KMS-11 (cell line): ENCODE measurements around the gene GXYLT1.

Experiments
- H2AFZ ChIP-seq: fragments of 200-600 bp; sonication (generic); 2 replicates; pipeline ENCODE4 v1.6.1; 2016; ENCODE audit warnings: antibody characterized with exemption, mixed run types, low read depth
- H3K27ac ChIP-seq: fragments of 200-600 bp; sonication (generic); 2 replicates; pipeline ENCODE4 v1.6.1; 2016; ENCODE audit warnings: mild to moderate bottlenecking, mixed run types
- H3K27me3 ChIP-seq: fragments of 200-600 bp; sonication (generic); 2 replicates; pipeline ENCODE4 v1.6.1; 2017; ENCODE audit warnings: mild to moderate bottlenecking, low read depth, mixed run types, moderate library complexity; ENCODE audit not compliant: insufficient read depth
- H3K36me3 ChIP-seq: fragments of 200-600 bp; sonication (generic); 2 replicates; pipeline ENCODE4 v1.6.1; 2017; ENCODE audit warnings: mild to moderate bottlenecking, mixed run types; ENCODE audit not compliant: insufficient read depth
- H3K4me1 ChIP-seq: fragments of 200-600 bp; sonication (generic); 2 replicates; pipeline ENCODE4 v1.6.1; 2016; ENCODE audit warnings: mild to moderate bottlenecking, low read depth, mixed run types; ENCODE audit not compliant: poor library complexity, severe bottlenecking
- H3K4me2 ChIP-seq: fragments of 200-600 bp; sonication (generic); 2 replicates; pipeline ENCODE4 v1.7.0; 2016; ENCODE audit warnings: mild to moderate bottlenecking, mixed run types
- H3K4me3 ChIP-seq: fragments of 200-600 bp; sonication (generic); IDR thresholded peaks from 2 replicates; pipeline ENCODE4 v1.6.1; 2017; ENCODE audit warnings: low read depth, low read length, mixed read lengths; ENCODE audit not compliant: insufficient read depth
- H3K79me2 ChIP-seq: fragments of 200-600 bp; sonication (generic); 2 replicates; pipeline ENCODE4 v1.6.1; 2016; ENCODE audit warnings: low read depth, mixed run types; ENCODE audit not compliant: insufficient read depth
- H3K9ac ChIP-seq: fragments of 200-600 bp; sonication (generic); 2 replicates; pipeline ENCODE4 v1.6.1; 2016; ENCODE audit warnings: mild to moderate bottlenecking, mixed run types
- H4K20me1 ChIP-seq: fragments of 200-600 bp; sonication (generic); 2 replicates; pipeline ENCODE4 v1.6.1; 2016; ENCODE audit warnings: mild to moderate bottlenecking, mixed run types; ENCODE audit not compliant: insufficient read depth
- TF ChIP-seq, protein P1 (sequence below): fragments of 200-600 bp; sonication (generic); conservative IDR thresholded peaks from 2 replicates; pipeline ENCODE4 v1.6.1; 2017; ENCODE audit warnings: low read depth, mild to moderate bottlenecking, antibody characterized with exemption, low read length, moderate library complexity, mixed read lengths

The GXYLT1 gene

DNA sequence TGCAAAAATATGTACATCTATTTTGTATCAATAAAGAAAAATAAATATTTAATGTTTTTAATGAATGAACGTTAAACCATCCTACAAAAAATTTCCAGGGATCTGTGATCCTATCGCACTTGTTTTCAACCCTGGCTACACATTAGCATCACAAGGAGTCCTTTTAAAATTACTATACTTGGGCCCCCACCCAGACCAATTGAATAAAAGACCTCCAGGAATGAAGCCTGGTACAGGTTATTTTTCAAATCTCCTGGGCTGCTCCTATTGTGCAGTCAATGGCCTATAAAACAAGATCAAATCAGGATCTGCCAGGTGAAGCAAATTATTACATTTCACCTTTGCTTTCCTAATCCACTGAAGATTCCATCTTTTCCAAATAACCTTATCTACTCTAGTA is 33.4 kb upstream of the GXYLT1 start:
- no peaks in the 10 kb centered on the region for H3K27me3 ChIP-seq
- no peaks in the 10 kb centered on the region for H3K36me3 ChIP-seq
- H3K4me2 ChIP-seq: no peak overlapping the region
- H3K4me3 ChIP-seq: no peak overlapping the region
- no peaks in the 10 kb centered on the region for H3K79me2 ChIP-seq
- H3K4me1 ChIP-seq: no peaks in the 10 kb centered on the region
- H4K20me1 ChIP-seq: no peaks in the 10 kb centered on the region
- TF ChIP-seq, protein P1, sequence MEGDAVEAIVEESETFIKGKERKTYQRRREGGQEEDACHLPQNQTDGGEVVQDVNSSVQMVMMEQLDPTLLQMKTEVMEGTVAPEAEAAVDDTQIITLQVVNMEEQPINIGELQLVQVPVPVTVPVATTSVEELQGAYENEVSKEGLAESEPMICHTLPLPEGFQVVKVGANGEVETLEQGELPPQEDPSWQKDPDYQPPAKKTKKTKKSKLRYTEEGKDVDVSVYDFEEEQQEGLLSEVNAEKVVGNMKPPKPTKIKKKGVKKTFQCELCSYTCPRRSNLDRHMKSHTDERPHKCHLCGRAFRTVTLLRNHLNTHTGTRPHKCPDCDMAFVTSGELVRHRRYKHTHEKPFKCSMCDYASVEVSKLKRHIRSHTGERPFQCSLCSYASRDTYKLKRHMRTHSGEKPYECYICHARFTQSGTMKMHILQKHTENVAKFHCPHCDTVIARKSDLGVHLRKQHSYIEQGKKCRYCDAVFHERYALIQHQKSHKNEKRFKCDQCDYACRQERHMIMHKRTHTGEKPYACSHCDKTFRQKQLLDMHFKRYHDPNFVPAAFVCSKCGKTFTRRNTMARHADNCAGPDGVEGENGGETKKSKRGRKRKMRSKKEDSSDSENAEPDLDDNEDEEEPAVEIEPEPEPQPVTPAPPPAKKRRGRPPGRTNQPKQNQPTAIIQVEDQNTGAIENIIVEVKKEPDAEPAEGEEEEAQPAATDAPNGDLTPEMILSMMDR: no peak
- no peak overlapping the region for H3K27ac ChIP-seq
- no peak overlapping the region for H3K9ac ChIP-seq
- no peak overlapping the region for H2AFZ ChIP-seq

DNA sequence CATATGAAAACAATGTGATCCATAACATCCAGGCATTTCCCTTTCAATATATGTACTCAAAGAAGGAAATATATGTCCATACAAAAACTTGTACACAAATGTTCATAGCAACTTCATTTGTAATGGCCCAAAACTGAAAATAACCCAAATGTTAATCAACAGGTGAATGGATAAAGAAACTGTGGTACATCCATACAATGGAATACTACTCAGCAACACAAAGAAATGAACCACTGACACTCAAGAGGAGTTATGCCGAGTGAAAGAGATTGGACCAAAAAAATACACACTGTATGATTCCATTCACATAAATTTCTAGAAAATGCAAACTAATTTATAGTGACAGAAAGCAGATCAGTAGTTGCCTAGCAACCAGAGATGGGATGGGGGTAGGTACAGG is 30.3 kb upstream of the GXYLT1 start:
- Histone ChIP-seq H3K27me3 (no peaks in the 10 kb centered on the region), H4K20me1 (no peaks in the 10 kb centered on the region), H3K27ac (no peak overlapping the region), H3K36me3 (no peaks in the 10 kb centered on the region), H2AFZ (no peak overlapping the region), H3K79me2 (no peaks in the 10 kb centered on the region), H3K9ac (no peak overlapping the region), H3K4me3 (no peak overlapping the region), H3K4me2 (no peak overlapping the region), H3K4me1 (no peaks in the 10 kb centered on the region)
- TF ChIP-seq, protein P1: no peak

DNA sequence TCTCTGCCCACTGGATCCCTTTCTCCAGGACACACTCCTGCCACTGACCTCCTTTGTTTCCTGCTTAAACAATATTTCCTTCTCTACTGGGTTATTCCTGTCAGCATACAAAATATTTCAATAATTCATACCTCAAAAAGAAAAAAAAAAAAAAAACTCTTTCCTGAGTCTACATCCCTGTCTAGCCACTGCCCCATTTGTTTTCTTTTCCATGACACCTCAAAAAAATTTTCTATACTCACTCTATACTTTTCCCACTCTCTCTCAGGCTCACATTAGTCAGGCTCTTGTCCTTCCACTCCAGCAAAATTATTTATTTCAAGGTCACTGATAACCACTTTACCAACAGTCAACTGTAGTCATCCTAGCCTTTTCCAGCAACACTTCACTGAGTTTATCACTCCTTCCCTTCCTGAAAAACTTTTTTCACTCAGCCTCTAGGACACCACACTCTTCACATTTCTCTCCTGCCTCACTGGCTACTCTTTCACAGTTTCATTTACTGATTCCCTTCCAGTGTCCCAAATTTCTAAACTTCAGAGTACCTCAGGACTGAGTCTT is 29.4 kb upstream of the GXYLT1 start:
- Histone ChIP-seq H3K79me2 (no peaks in the 10 kb centered on the region), H3K4me2 (no peak overlapping the region), H3K27ac (no peak overlapping the region), H3K4me3 (no peak overlapping the region), H3K36me3 (no peaks in the 10 kb centered on the region), H3K9ac (no peak overlapping the region), H4K20me1 (no peaks in the 10 kb centered on the region), H3K4me1 (no peaks in the 10 kb centered on the region), H3K27me3 (no peaks in the 10 kb centered on the region), H2AFZ (no peak overlapping the region)
- TF ChIP-seq, protein P1: no peak

DNA sequence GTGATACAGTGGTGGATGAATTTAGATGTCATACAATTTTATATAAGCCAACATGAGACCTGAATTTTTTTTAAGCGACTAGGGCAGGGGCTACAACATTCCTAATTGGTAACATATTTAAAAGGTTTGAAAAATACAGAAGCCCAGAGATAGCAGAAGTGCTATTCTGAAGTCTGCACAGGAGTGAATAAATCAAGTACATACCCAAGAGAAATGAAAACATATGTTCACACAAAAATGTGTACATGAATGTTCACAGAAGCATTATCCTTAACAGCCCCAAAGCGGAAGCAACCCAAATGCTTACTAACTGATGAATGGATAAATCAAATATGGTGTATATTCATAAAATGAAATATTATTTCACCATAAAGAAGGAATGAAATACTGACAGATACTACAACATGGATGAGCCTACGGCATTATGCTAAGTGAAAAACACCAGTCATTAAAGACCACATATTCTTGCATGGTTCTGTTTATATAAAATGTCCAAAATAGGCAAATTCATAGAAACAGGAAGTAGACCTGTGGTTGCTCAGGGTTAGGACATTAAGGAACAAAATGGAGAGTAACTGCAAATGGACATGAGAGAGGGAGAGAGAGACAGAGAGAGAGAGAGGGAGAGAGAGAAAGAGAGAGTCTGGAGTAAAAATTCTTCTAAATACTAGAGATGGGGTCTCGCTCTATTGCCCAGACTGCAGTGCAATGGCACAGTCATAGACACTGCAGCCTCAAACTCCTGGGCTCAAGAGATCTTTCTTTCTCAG is 28.0 kb upstream of the GXYLT1 start:
- Histone ChIP-seq H3K27me3 (no peaks in the 10 kb centered on the region), H3K79me2 (no peaks in the 10 kb centered on the region), H2AFZ (no peak overlapping the region), H3K4me3 (no peak overlapping the region), H3K27ac (no peak overlapping the region), H3K9ac (no peak overlapping the region), H4K20me1 (no peaks in the 10 kb centered on the region), H3K4me1 (no peaks in the 10 kb centered on the region), H3K4me2 (no peak overlapping the region), H3K36me3 (no peaks in the 10 kb centered on the region)
- TF ChIP-seq, protein P1: no peak
